Heart left ventricle (tissue), 16 donors: Measurements from ENCODE around the gene SF3B5. TPM values are rescaled to one million over a fixed set of nuclear protein-coding genes. Genes with fewer than 3 reads are reported as not detected.
"Not testable (repeated sequence)": the region's sequence is repeated elsewhere in the genome, so short reads cannot be mapped to it uniquely, and the experiment has no call there.

Experiments used
- ATAC-seq, 4 donors: fragments of 200-7000 bp; cut with Tn5 transposase; one replicate each; pipeline ENCODE4 v1.9.1; 2020 to 2022; ENCODE audit warnings: moderate library complexity in 4 of 4, mild to moderate bottlenecking in 3 of 4, moderate number of reproducible peaks in 1 of 4
- DNase-seq, 5 donors: peaks; one replicate each; pipeline ENCODE4 v3.0.0-alpha.2; 2020
- H3K27ac ChIP-seq, 12 donors: fragments of 200-600 bp; sonication (generic) in 4 of 12; one replicate each; pipeline versions ENCODE4 v1.5.0 to v1.8.0; 2016 to 2022; ENCODE audit warnings: mild to moderate bottlenecking in 2 of 12
- H3K27me3 ChIP-seq, 9 donors: fragments of 200-600 bp; sonication (generic) in 2 of 9; one replicate each; pipeline versions ENCODE4 v1.5.1 to v1.8.0; 2016 to 2022; ENCODE audit warnings: mild to moderate bottlenecking in 3 of 9
- H3K36me3 ChIP-seq, 9 donors: fragments of 200-600 bp; sonication (generic) in 2 of 9; one replicate each; pipeline versions ENCODE4 v1.5.0 to v1.8.0; 2018 to 2022; ENCODE audit warnings: mild to moderate bottlenecking in 2 of 9
- H3K4me1 ChIP-seq, 12 donors: fragments of 200-600 bp; sonication (generic) in 4 of 12; one replicate each; pipeline versions ENCODE4 v1.5.0 to v1.8.0; 2016 to 2022; ENCODE audit warnings: mild to moderate bottlenecking in 3 of 12
- H3K4me3 ChIP-seq, 12 donors: fragments of 200-600 bp; sonication (generic) in 4 of 12; one replicate each; pipeline versions ENCODE4 v1.5.0 to v1.8.0; 2017 to 2022; ENCODE audit warnings: mild to moderate bottlenecking in 9 of 12, moderate library complexity in 4 of 12
- H3K9me3 ChIP-seq, 12 donors: fragments of 200-600 bp; sonication (generic) in 4 of 12; one replicate each; pipeline versions ENCODE4 v1.5.0 to v1.8.0; 2016 to 2022; ENCODE audit warnings: mild to moderate bottlenecking in 1 of 12
- POLR2A ChIP-seq, 2 donors: fragments of 450-650 bp; IDR thresholded peaks; one replicate each; pipeline ENCODE4 v1.6.1; 2017; ENCODE audit warnings: antibody characterized with exemption in 2 of 2, mild to moderate bottlenecking in 2 of 2, moderate library complexity in 2 of 2
- WGBS, 4 donors: extraction: QIAGEN DNeasy Blood & Tissue Kit in 2 of 4; methylation state at CpG; one replicate each; pipeline versions ENCODE4 v1.1.5 to v1.1.7; 2013 to 2018; 5-methylcytosine and 5-hydroxymethylcytosine counted together
- intact Hi-C, 10 donors: fragments of 100-400 bp; cut with DNase I; formaldehyde crosslinking; loops; one replicate each; pipeline versions ENCODE4 v1.11.1 to v1.14.2; 2022
- polyA plus RNA-seq, 2 donors: library from polyadenylated mRNA; stranded (reverse); fragments of 200-250 nt; gene quantifications; one replicate each; pipeline ENCODE4 v1.2.3, GENCODE V29; 2013
- total RNA-seq, 9 donors: library from RNA; depleted of rRNA in 2 of 9; stranded (reverse); fragments of >200 nt in 2 of 9; fragmentation: NEBNext Ultra II Directional in 3 of 9; extraction: Animal tissue kit (Norgen Biotek cat#: 25700) in 3 of 9; gene quantifications; one replicate each; pipeline versions ENCODE4 v1.1.0 to v1.2.4, GENCODE V29; 2016 to 2023
- TF ChIP-seq, protein P1 (sequence below), 12 donors: fragments of 200-600 bp; sonication (generic) in 4 of 12; IDR thresholded peaks; one replicate each; pipeline versions ENCODE4 v1.5.0 to v1.8.0; 2018 to 2022; ENCODE audit warnings: antibody characterized with exemption in 12 of 12, mild to moderate bottlenecking in 5 of 12
- donor health status: ischemic (EF 13 %, LVEDD 7.1; RV severe dilation, severe dysfunction).
- donor health status: healthy with polysubstance abuse.
- donor health status: DM: no; HTN: yes; CAD: no.
- donor health status: DM: no; HTN: no; CAD: no.
- donor health status: ischemic (EF 25% LVEDD 6.9; RV normal size, moderate dysfunction).
- donor health status: ischemic (EF 25% LVEDD 5.7; RV mildly dilated, moderate dysfunction).
- donor health status: healthy.
- donor health status: DM: yes; HTN: yes; CAD: no.
- donor health status: ischemic (EF 35%, LVEDD 5.7; RV mildly dilated, moderate dysfunction).
- donor health status: nonischemic (EF 11% LVEDD 7.7; RV severe dilation, severe dysfunction).
- donor health status: DM: yes; HTN: yes; CAD: no.
- donor health status: PGD.
- donor health status: ischemic (EF 29% LVEDD 5.4; RV normal size, mild dysfunction).
- donor health status: nonischemic (EF 23%, LVEDD 6.1; RV moderate dilation, normal function).

Gene SF3B5
- total and polyA plus RNA-seq, 11 donors: 99.5 to 281 (median 130) TPM

- Histone ChIP-seq H3K27me3 (no peaks in the 10 kb centered on the region), H3K4me1 (peaks cover 0 to 16% (median 0%) of the 10 kb centered on the region in 12 donors), H3K4me3 (no peak overlapping the region), H3K36me3 (no peaks in the 10 kb centered on the region), H3K27ac (no peak overlapping the region), H3K9me3 (no peaks in the 10 kb centered on the region)
- WGBS, 4 donors: 86 to 93% (median 90%) methylated on average over 4 of the region's 4 CpGs
- no peak for DNase-seq
- intact Hi-C loops: no loop called here
- no peak for ATAC-seq
- no peak for TF ChIP-seq POLR2A (IDR thresholded peaks at IDR 0.05)
- TF ChIP-seq, protein P1, sequence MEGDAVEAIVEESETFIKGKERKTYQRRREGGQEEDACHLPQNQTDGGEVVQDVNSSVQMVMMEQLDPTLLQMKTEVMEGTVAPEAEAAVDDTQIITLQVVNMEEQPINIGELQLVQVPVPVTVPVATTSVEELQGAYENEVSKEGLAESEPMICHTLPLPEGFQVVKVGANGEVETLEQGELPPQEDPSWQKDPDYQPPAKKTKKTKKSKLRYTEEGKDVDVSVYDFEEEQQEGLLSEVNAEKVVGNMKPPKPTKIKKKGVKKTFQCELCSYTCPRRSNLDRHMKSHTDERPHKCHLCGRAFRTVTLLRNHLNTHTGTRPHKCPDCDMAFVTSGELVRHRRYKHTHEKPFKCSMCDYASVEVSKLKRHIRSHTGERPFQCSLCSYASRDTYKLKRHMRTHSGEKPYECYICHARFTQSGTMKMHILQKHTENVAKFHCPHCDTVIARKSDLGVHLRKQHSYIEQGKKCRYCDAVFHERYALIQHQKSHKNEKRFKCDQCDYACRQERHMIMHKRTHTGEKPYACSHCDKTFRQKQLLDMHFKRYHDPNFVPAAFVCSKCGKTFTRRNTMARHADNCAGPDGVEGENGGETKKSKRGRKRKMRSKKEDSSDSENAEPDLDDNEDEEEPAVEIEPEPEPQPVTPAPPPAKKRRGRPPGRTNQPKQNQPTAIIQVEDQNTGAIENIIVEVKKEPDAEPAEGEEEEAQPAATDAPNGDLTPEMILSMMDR (IDR thresholded peaks at IDR 0.05): no peak
Measured at GRCh38 chr6:144138542-144138941, 43.2 kb upstream of the SF3B5 start.

DNA sequence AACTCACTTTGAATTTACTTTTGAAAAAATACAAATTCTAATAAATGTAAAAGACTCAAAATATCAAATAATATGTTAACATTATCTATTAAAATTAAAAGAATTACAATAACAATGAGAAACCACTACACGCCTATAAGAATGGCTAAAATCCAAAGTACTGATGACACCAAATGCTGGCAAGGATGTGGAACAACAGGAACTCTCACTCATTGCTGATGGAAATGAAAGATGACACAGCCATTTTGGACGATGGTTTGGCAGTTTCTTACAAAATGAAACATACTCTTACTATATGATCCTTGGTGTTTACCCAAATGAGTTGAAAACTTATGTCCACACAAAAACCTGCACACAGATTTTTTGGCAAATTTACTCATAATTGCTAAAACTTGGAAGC, 39.4 kb upstream of the SF3B5 start:
- H3K9me3 ChIP-seq: no peaks in the 10 kb centered on the region
- peaks cover 0 to 1% (median 0%) of the 10 kb centered on the region in 12 donors for H3K4me1 ChIP-seq
- H3K4me3 ChIP-seq: no peak overlapping the region
- WGBS, 4 donors: 60 to 67% (median 64%) methylated on average over 2 of the region's 2 CpGs
- H3K27ac ChIP-seq: no peak overlapping the region
- no peaks in the 10 kb centered on the region for H3K27me3 ChIP-seq
- DNase-seq (no peak), ATAC-seq (no peak)
- intact Hi-C loops: no loop called here
- TF ChIP-seq, protein P1 (IDR thresholded peaks at IDR 0.05): no peak
- TF ChIP-seq POLR2A (IDR thresholded peaks at IDR 0.05): no peak
- no peaks in the 10 kb centered on the region for H3K36me3 ChIP-seq

DNA sequence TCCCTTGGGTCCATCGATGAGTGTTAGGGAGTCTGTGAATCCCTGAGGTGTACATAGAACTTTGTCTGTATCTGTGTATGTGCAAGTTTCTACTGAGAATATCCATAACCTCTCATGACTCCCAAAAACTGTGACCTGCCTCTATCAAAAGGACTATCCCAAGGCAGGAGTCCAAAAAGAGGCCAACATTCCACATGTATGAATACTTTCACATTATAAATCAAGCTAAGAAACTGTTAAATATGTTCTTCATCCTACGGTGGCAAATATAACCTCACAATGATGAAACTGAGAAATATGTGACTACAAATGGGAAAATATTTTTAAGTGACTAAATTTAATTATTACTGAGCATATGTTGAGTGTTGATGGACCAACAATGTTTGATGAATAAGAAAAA, 38.8 kb upstream of the SF3B5 start:
- Histone ChIP-seq H3K27ac (no peak overlapping the region), H3K9me3 (no peaks in the 10 kb centered on the region), H3K36me3 (no peaks in the 10 kb centered on the region), H3K4me3 (no peak overlapping the region), H3K4me1 (no peaks in the 10 kb centered on the region), H3K27me3 (no peaks in the 10 kb centered on the region)
- TF ChIP-seq, protein P1 (IDR thresholded peaks at IDR 0.05): no peak
- TF ChIP-seq POLR2A (IDR thresholded peaks at IDR 0.05): no peak
- WGBS, 4 donors: 93 to 96% (median 94%) methylated on average over 2 of the region's 2 CpGs
- intact Hi-C loops: no loop called here
- DNase-seq: no peak
- ATAC-seq: no peak

DNA sequence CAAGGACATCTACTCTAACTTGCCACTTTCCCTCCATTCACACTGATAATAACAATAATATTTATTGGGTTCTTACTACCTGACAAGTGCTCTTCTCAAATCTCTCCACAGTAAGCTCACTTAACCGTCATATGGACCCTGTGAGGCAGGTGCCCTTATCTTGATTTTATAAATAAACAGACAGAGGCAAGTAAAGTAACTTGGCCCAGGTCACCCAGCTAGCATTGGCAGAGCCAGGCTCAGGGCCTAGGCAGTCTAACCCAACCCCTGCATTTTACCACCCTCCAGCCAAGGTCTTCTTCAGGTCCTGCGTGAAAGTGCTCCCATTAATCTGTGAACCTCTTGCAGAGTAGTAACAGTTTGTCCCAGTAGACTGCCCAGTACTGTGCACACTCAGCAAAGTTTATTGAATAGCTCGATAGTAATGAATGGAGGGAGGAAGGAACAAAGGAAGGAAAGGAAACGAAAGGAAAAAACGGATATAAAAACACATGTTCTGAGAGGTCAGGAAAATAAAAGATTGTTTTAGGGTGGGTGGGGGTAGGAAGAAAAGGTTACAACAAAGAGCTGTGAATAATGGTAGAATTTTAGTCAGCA, 38.0 kb upstream of the SF3B5 start:
- ATAC-seq (no peak), DNase-seq (no peak)
- Histone ChIP-seq H3K27me3 (no peaks in the 10 kb centered on the region), H3K4me1 (no peaks in the 10 kb centered on the region), H3K9me3 (no peaks in the 10 kb centered on the region), H3K4me3 (no peak overlapping the region), H3K27ac (no peak overlapping the region), H3K36me3 (no peaks in the 10 kb centered on the region)
- TF ChIP-seq POLR2A (IDR thresholded peaks at IDR 0.05): no peak
- TF ChIP-seq, protein P1 (IDR thresholded peaks at IDR 0.05): no peak
- 67 to 76% (median 75%) methylated on average over 5 of the region's 5 CpGs for WGBS, 4 donors
- intact Hi-C loops: no loop called here

- DNase-seq, H3K9me3 ChIP-seq, H3K4me3 ChIP-seq, H3K4me1 ChIP-seq, H3K36me3 ChIP-seq, H3K27ac ChIP-seq, H3K27me3 ChIP-seq, intact Hi-C loops, ATAC-seq: not testable (repeated sequence)
Measured at GRCh38 chr6:144132167-144132690, 36.9 kb upstream of the SF3B5 start.
